Cardiac fibroblast (primary cell): ENCODE results near the gene PPT2.
A peak's percentile ranks its signal among the peaks of the same experiment; 100 is the strongest.
"Not testable (repeated sequence)": the region's sequence is repeated elsewhere in the genome, so short reads cannot be mapped to it uniquely, and the experiment has no call there.

Source experiments
- DNase-seq, 2 donors: peaks; one replicate each; pipeline versions ENCODE4 v3.0.0 to v3.0.0-alpha.2; 2010; ENCODE audit warnings: low read depth in 2 of 2
- H3K4me3 ChIP-seq, 2 donors: replicated peaks in 1 of 2; 1 replicate in 1 of 2; 2 replicates in 1 of 2; pipeline ENCODE4 v1.5.1; 2011; ENCODE audit warnings: low read depth in 2 of 2, low read length in 2 of 2, mild to moderate bottlenecking in 2 of 2, moderate library complexity in 1 of 2
- CTCF ChIP-seq: IDR thresholded peaks from one replicate; pipeline ENCODE4 v1.5.1; 2011; ENCODE audit warnings: low read depth, mild to moderate bottlenecking, low read length, inconsistent platforms

The PPT2 gene

GRCh38 chr6:32184084-32184640 is 30.2 kb downstream of the PPT2 start, which contains the start of gene AGER:
Gene AGER (minus strand): TSS chr6:32184253. CDS start chr6:32184222, 31 bp downstream.
- H3K4me3 ChIP-seq: no peak within 1 kb of the TSS
- DNase-seq: no peak
- TF ChIP-seq CTCF: no peak

DNA sequence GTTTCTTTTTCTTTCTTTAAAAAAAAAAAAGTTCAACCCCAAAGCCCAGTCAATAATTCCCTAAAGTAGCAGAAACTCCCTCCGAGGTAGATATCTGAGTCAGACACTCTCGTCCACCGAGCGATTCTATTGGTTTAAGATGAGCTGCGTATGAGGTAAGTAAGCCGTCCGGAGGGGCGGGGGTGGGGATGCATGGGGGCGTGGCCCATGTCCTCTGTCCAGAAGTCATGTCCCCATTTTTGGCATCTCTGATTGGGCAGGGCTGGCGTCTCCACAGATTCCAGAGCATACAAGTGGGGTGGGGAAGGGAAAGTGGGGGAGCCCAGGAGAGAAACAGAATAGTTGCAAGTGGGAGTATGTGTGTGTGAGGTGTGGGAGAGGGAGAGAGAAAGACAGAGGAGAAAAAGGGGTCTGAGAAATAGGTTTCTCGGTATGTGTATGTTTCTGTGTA is 31.8 kb downstream of the PPT2 start:
- not testable (repeated sequence) for H3K4me3 ChIP-seq
- DNase-seq: peak; percentile 92 to 95

DNA sequence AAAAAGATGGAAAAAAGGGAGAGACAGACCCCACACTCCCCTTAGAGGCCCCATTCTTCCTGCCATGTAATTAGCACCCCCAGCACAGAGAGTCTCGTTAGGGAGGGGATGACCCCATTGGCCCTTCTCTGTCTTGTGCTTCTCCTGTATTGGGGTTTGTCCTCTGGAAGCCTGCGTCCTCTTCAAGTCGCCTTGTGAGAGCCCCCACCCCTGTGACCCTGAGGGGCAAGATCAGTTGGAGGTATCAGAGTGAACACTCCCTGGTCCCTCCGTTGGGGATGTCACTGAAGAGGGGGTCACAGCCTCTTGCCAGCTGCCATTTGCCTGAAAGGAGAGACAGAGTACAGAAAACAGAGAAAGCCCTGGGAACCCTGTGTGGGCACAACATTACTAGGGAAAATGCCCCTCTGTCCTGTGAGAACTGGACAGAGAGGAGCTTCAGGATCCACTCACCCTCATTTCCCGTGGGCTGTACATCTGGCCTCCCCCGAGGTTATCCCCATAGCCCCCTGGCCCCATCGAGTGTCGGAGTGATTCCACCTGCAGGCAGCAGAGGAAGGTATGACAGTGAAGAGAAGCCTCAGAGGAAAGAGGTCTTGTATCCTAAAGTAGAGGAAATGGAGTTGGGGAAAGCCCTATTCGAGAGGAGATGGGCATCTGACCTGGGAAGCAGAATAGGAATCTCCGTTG is 32.4 kb downstream of the PPT2 start:
- DNase-seq, H3K4me3 ChIP-seq: not testable (repeated sequence)

DNA sequence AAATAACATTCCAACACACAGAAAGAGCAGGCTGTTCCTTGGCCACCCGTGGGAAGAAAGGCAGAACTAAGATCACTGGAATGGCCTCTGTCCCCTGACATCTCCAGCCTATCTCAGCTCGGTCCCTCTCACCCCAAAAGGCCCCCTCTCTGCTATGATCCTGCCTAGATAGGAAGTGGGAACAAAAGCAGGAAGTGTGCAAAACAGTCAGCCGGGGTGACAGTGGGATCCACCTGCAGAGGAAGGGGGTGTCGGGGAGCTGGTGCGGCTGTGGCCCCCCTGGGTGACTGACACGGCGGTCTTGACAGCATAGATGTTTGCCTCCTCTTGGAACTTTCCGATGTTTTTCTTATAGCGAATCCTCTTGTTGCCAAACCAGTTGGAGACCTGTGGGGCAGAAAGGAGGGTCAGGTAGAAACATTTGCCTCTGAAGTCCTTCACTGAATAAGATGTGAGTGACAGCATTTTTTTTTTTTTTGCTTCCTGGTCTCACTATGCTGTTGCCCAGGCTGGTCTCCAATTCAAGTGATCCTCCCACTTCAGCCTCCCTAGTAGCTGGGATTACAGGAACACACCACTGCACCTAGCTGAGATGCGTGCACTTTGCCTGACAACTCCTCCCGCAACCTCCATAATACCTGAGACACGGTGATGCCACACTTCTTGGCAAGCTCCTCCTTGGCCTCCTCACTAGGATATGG is 33.2 kb downstream of the PPT2 start:
- no peak for DNase-seq
- no peak for TF ChIP-seq CTCF
- H3K4me3 ChIP-seq: no peak overlapping the region

DNA sequence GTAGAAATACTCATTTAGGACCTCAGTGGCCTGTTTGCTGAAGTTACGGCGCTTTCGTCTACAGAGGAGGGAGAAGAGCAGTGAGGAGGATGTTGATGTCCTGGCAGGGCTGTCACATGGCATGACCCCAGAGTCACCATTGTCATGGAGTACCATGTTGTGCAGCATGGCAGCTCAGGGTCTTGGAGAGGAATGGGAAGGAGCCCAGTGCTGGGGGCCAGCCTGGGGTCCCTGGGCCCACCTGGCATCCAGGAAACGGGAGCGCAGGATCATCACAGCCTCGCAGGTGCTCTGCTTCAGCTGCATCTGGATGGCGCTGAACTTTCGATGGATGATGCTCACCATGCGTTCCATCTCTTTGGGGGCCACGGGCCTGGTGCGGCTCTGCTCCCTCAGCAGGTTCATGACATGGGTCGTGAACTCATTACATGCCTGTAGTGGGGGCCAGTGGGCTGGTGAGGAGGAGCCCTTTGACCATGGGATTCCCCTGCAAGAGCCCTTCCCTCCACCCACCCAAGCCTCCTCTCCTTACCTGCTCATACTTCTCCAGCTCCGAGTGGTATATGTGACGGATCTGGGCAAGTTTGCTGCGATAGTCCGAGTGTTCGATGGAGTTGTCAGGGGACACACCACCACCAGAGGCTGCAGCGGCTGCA is 33.9 kb downstream of the PPT2 start:
- not testable (repeated sequence) for DNase-seq
- H3K4me3 ChIP-seq: peak overlapping the region; percentile 11 to 67

DNA sequence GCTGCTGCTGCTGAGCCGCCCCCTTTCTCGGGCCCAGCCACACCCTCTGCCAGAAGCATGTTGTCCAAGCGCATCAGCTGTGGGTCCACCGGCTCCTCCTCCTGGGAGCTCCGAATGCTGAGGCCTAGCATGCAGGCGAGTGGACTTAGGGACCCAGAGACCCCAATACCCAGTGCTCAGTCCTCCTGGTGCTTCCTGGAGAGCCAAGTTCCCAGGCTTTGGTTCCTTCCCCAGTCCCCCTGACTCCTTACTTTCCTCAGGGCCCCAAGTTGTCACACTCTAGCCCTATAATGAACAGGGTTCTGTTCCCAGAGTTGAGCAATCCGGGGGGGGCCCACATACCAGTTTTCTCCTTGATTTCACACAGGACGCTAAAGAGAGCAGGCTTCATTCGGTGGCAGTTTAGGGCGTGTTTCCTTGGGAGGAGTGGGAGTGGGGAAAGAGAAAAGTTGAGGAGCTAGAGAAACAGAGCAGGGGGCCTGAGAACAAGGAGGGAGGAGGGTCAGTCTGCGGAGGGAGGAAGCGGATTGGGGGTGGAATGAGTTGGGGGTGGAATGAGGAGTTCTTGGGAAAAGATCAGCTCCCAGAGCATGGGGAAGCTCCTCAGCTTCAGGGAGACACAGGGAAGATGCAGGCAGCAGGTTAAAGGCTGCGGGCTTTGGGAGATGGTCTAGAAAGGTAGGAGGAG is 34.6 kb downstream of the PPT2 start:
- DNase-seq: peak; percentile 25 to 41
- TF ChIP-seq CTCF: no peak
- H3K4me3 ChIP-seq: peak overlapping the region; percentile 67 to 70

DNA sequence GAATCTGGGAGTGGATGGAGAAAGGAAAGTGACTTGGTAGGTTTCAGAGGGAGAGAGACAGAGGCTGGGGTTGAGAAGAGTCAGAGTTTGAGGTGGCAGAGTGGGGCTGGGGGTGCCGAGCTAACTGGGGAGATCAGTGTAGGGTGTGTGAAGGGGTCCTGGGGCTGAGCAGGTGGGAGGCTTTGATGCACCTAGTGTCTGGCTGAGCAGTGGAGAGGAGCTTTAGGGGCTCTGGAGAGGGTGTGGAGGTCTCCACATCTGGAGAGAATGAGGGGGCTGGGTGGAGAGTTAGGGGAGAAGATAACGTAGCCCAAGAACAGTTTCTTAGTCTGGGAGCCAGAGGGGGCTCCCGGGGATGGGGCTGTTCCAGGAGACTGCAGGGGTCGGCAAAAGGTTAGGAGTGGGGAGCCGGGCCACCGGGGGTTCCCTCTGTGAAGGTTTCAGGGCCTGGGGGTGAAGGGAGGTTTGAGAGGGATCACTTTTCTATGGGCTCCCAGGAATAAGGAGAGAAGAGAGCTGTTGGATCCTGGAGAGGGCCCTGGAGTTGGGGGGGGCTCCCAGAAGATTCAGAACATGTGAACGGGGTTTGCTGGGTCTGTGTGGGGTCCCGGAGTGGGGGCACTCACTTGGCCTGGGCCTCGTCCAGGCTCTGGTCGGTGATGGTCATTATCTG is 35.3 kb downstream of the PPT2 start:
- DNase-seq: no peak
- peak overlapping the region; percentile 67 to 70 for H3K4me3 ChIP-seq
- no peak for TF ChIP-seq CTCF
